ENCODE data around the gene VAV3. TPM values are rescaled to one million over a fixed set of nuclear protein-coding genes. Genes with fewer than 3 reads are reported as not detected.
A peak's percentile ranks its signal among the peaks of the same experiment; 100 is the strongest.

VAV3 gene
- total and polyA plus RNA-seq, 9 of the 15 experiments (the other 6 are each of a cell fraction or from before 2014, with no cell fraction given): not detected

GRCh38 chr1:107952989-107953388 lies 12.0 kb downstream of the VAV3 start (continued):
- TF ChIP-seq PHF8 (IDR thresholded peaks at IDR 0.05; ENCODE audit: borderline replicate concordance, low read length): no peak
- TF ChIP-seq NFIX (CRISPR knock-in tag; IDR thresholded peaks at IDR 0.05; ENCODE audit: low read depth): no peak

- Histone ChIP-seq H3K27ac (ENCODE audit: extremely low read depth, low read depth, low read length) (no peak overlapping the region), H3K9ac (ENCODE audit: insufficient read depth in 1 of 2, low read depth in 2 of 2, low read length in 2 of 2) (no peak overlapping the region), H3K79me2 (ENCODE audit: control insufficient read depth, insufficient read depth, low read length) (no peaks in the 10 kb centered on the region), H3K4me3 (no peak overlapping the region), H4K20me1 (replicated peaks; ENCODE audit: control insufficient read depth, insufficient read depth, low read length) (no peaks in the 10 kb centered on the region), H3K9me3 (replicated peaks; ENCODE audit: control insufficient read depth, insufficient read depth, low read depth, low read length) (no peaks in the 10 kb centered on the region), H3K9me1 (ENCODE audit: control insufficient read depth, insufficient read depth, low read length) (no peaks in the 10 kb centered on the region), H3K36me3 (ENCODE audit: control insufficient read depth, insufficient read depth, low read length) (no peaks in the 10 kb centered on the region), H3K27me3 (ENCODE audit: control insufficient read depth in 2 of 2, insufficient read depth in 2 of 2, low read length in 2 of 2) (no peaks in the 10 kb centered on the region), H2AFZ (ENCODE audit: low read depth, low read length) (no peak overlapping the region), H3K4me1 (replicated peaks in 1 of 2; ENCODE audit: control insufficient read depth in 2 of 2, insufficient read depth in 2 of 2, low read length in 2 of 2) (no peaks in the 10 kb centered on the region), H3K4me2 (ENCODE audit: insufficient read depth, low read length) (no peak overlapping the region)
- intact Hi-C loops (cut with micrococcal nuclease) (no loop called here), in situ Hi-C loops (cut with MboI) (no loop called here)
- no TSS peak for BruUV-seq (replicated peaks)
- FAIRE-seq: no peak
- TF ChIP-seq PPARD (CRISPR knock-in tag; IDR thresholded peaks at IDR 0.05): no peak
- 0 out of 2 replicates have a peak, but pooled peaks have one; percentile 9 for TF ChIP-seq CBFA2T3 (IDR thresholded peaks at IDR 0.05)
- no peak for TF ChIP-seq MXI1 (IDR thresholded peaks at IDR 0.05; ENCODE audit: low read depth, low read length)
- WGBS (ENCODE audit: insufficient coverage, low coverage, missing lambda C conversion rate): 0% methylated on average over 3 of the region's 3 CpGs
- ATAC-seq: no peak
- ChIA-PET CTCF (ENCODE audit: low intra/inter-chr PET ratio) (interaction anchor here (0.6 kb wide), 1 partner anchor 165 kb away, joined by 3 read pairs; no protein-coding TSS in a partner anchor), POLR2A (interaction anchor here (0.6 kb wide), 1 partner anchor 18 kb away, joined by 3 read pairs; no protein-coding TSS in a partner anchor)
- no peak for DNase-seq (ENCODE audit: extremely low read depth in 1 of 4, low spot score in 3 of 4)
Measured at GRCh38 chr1:107950464-107950863, 14.5 kb downstream of the VAV3 start.
